H9 (cell line): ENCODE measurements around the gene WDR88. TPM values are rescaled to one million over a fixed set of nuclear protein-coding genes. Genes with fewer than 3 reads are reported as not detected.
A peak's percentile ranks its signal among the peaks of the same experiment; 100 is the strongest.

ENCODE experiments used
- DNase-seq: peaks from one replicate; pipeline ENCODE4 v3.0.0-alpha.2; 2017
- H2AFZ ChIP-seq: one replicate; pipeline ENCODE4 v1.6.1; 2013; ENCODE audit warnings: mild to moderate bottlenecking, low read length, control low read depth, moderate library complexity
- H2AK5ac ChIP-seq: 2 replicates; pipeline ENCODE4 v1.6.1; 2013; ENCODE audit warnings: low read length, control low read depth, mixed read lengths; ENCODE audit not compliant: insufficient read length
- H2BK120ac ChIP-seq: one replicate; pipeline ENCODE4 v1.6.1; 2013; ENCODE audit warnings: low read depth, mild to moderate bottlenecking, low read length, control low read depth, inconsistent platforms; ENCODE audit not compliant: poor library complexity, severe bottlenecking
- H2BK12ac ChIP-seq: 2 replicates; pipeline ENCODE4 v1.6.1; 2013; ENCODE audit warnings: low read length, control low read depth, mixed read lengths, low read depth; ENCODE audit not compliant: insufficient read length
- H2BK15ac ChIP-seq: 2 replicates; pipeline ENCODE4 v1.6.1; 2013; ENCODE audit warnings: low read depth, low read length, control low read depth
- H2BK20ac ChIP-seq: one replicate; pipeline ENCODE4 v1.6.1; 2013; ENCODE audit warnings: low read depth, mild to moderate bottlenecking, low read length, control low read depth, inconsistent platforms; ENCODE audit not compliant: poor library complexity, severe bottlenecking
- H2BK5ac ChIP-seq: 2 replicates; pipeline ENCODE4 v1.6.1; 2013; ENCODE audit warnings: low read length, control low read depth, mixed read lengths; ENCODE audit not compliant: insufficient read length
- H3K14ac ChIP-seq: 2 replicates; pipeline ENCODE4 v1.6.1; 2013; ENCODE audit warnings: low read length, control low read depth; ENCODE audit not compliant: insufficient read depth
- H3K18ac ChIP-seq: 2 replicates; pipeline ENCODE4 v1.6.1; 2013; ENCODE audit warnings: low read depth, mild to moderate bottlenecking, mixed read lengths, low read length, control low read depth; ENCODE audit not compliant: insufficient read length
- H3K23ac ChIP-seq: 2 replicates; pipeline ENCODE4 v1.6.1; 2013; ENCODE audit warnings: low read length, control low read depth, mixed read lengths, low read depth; ENCODE audit not compliant: insufficient read length
- H3K23me2 ChIP-seq: 2 replicates; pipeline ENCODE4 v1.6.1; 2013; ENCODE audit warnings: low read depth, mild to moderate bottlenecking, mixed read lengths, low read length, control low read depth; ENCODE audit not compliant: insufficient read length, poor library complexity, severe bottlenecking
- H3K27ac ChIP-seq: 2 replicates; pipeline ENCODE4 v1.5.1; 2013; ENCODE audit warnings: low read length, control low read depth, mixed read lengths, low read depth; ENCODE audit not compliant: insufficient read length
- H3K27me3 ChIP-seq: 2 replicates; pipeline ENCODE4 v1.6.1; 2013; ENCODE audit warnings: low read length, control low read depth, inconsistent platforms; ENCODE audit not compliant: insufficient read depth
- H3K4ac ChIP-seq: 2 replicates; pipeline ENCODE4 v1.6.1; 2013; ENCODE audit warnings: low read depth, mild to moderate bottlenecking, control low read depth, inconsistent platforms, low read length, moderate library complexity
- H3K4me1 ChIP-seq: 2 replicates; pipeline ENCODE4 v1.6.1; 2013; ENCODE audit warnings: low read length, control low read depth, inconsistent platforms; ENCODE audit not compliant: insufficient read depth
- H3K4me2 ChIP-seq: 2 replicates; pipeline ENCODE4 v1.6.1; 2013; ENCODE audit warnings: low read length, control low read depth, mixed read lengths; ENCODE audit not compliant: insufficient read length, insufficient read depth
- H3K56ac ChIP-seq: 2 replicates; pipeline ENCODE4 v1.6.1; 2013; ENCODE audit warnings: low read depth, mild to moderate bottlenecking, mixed read lengths, low read length, control low read depth; ENCODE audit not compliant: insufficient read length
- H3K79me1 ChIP-seq: 2 replicates; pipeline ENCODE4 v1.6.1; 2013; ENCODE audit warnings: low read depth, mild to moderate bottlenecking, moderate library complexity, low read length, control low read depth, inconsistent platforms; ENCODE audit not compliant: insufficient read depth, poor library complexity, severe bottlenecking
- H3K79me2 ChIP-seq: 2 replicates; pipeline ENCODE4 v1.6.1; 2013; ENCODE audit warnings: low read length, control low read depth, inconsistent platforms; ENCODE audit not compliant: insufficient read depth
- H3K9ac ChIP-seq: 2 replicates; pipeline ENCODE4 v1.6.1; 2013; ENCODE audit warnings: low read length, control low read depth, mixed read lengths; ENCODE audit not compliant: insufficient read length; ENCODE audit errors: extremely low read depth
- H3K9me3 ChIP-seq: one replicate; pipeline ENCODE4 v1.6.1; 2013; ENCODE audit warnings: low read depth, low read length, inconsistent platforms; ENCODE audit not compliant: control insufficient read depth
- H3T11ph ChIP-seq: one replicate; pipeline ENCODE4 v1.6.1; 2013; ENCODE audit warnings: mild to moderate bottlenecking, low read length, control low read depth, inconsistent platforms
- H4K20me1 ChIP-seq: one replicate; pipeline ENCODE4 v1.6.1; 2013; ENCODE audit not compliant: control insufficient read depth, insufficient read length, insufficient read depth
- H4K5ac ChIP-seq: 2 replicates; pipeline ENCODE4 v1.6.1; 2013; ENCODE audit warnings: low read depth, mild to moderate bottlenecking, mixed read lengths, low read length, control low read depth; ENCODE audit not compliant: insufficient read length
- H4K8ac ChIP-seq: replicated peaks from 2 replicates; pipeline ENCODE4 v1.6.1; 2013; ENCODE audit warnings: low read length, control low read depth, mixed read lengths, low read depth; ENCODE audit not compliant: insufficient read length
- H4K91ac ChIP-seq: 2 replicates; pipeline ENCODE4 v1.6.1; 2013; ENCODE audit warnings: low read depth, mild to moderate bottlenecking, moderate library complexity, mixed read lengths, low read length, control low read depth; ENCODE audit not compliant: insufficient read length
- H3K27ac Mint-ChIP-seq, 3 experiments: 2 replicates in 2 of 3; 3 replicates in 1 of 3; pipeline ENCODE4 v1.8.0; 2020 to 2021; ENCODE audit warnings: mixed read lengths in 3 of 3, mild to moderate bottlenecking in 1 of 3, moderate library complexity in 1 of 3
- H3K27me3 Mint-ChIP-seq: 2 replicates; pipeline ENCODE4 v1.8.0; 2021; ENCODE audit warnings: low read depth, mild to moderate bottlenecking, moderate library complexity, mixed read lengths
- H3K36me3 Mint-ChIP-seq, 3 experiments: 2 replicates in 2 of 3; 3 replicates in 1 of 3; pipeline ENCODE4 v1.8.0; 2020 to 2021; ENCODE audit warnings: low read depth in 3 of 3, mixed read lengths in 3 of 3; ENCODE audit not compliant: insufficient read depth in 1 of 3
- H3K4me1 Mint-ChIP-seq, 2 experiments: 2 replicates each; pipeline ENCODE4 v1.8.0; 2020; ENCODE audit warnings: mixed read lengths in 2 of 2
- H3K4me3 Mint-ChIP-seq, 2 experiments: 2 replicates in 1 of 2; 3 replicates in 1 of 2; pipeline ENCODE4 v1.8.0; 2020 to 2021; ENCODE audit warnings: mild to moderate bottlenecking in 2 of 2, mixed read lengths in 2 of 2, moderate library complexity in 1 of 2
- H3K9me3 Mint-ChIP-seq, 2 experiments: 2 replicates in 1 of 2; 3 replicates in 1 of 2; pipeline ENCODE4 v1.8.0; 2020; ENCODE audit warnings: mild to moderate bottlenecking in 2 of 2, mixed read lengths in 2 of 2, moderate library complexity in 1 of 2
- CTCF ChIP-seq: fragments of 200-600 bp; sonication (generic); conservative IDR thresholded peaks from 3 replicates; pipeline ENCODE4 v1.8.0; 2021; ENCODE audit warnings: antibody characterized with exemption, mild to moderate bottlenecking
- WGBS: extraction: QIAGEN DNeasy Blood & Tissue Kit; methylation state at CpG from one replicate; pipeline ENCODE4 v1.1.7; 2013; ENCODE audit warnings: missing lambda C conversion rate, low lambda C conversion rate, mixed read lengths; ENCODE audit not compliant: insufficient read length; ENCODE audit errors: extremely low coverage; 5-methylcytosine and 5-hydroxymethylcytosine counted together
- total RNA-seq: library from RNA; stranded (reverse); gene quantifications from 2 replicates; pipeline ENCODE4 v1.2.1, GENCODE V29; 2021

Gene WDR88
- total RNA-seq, 1 experiment from 2014 or later = not detected

DNA sequence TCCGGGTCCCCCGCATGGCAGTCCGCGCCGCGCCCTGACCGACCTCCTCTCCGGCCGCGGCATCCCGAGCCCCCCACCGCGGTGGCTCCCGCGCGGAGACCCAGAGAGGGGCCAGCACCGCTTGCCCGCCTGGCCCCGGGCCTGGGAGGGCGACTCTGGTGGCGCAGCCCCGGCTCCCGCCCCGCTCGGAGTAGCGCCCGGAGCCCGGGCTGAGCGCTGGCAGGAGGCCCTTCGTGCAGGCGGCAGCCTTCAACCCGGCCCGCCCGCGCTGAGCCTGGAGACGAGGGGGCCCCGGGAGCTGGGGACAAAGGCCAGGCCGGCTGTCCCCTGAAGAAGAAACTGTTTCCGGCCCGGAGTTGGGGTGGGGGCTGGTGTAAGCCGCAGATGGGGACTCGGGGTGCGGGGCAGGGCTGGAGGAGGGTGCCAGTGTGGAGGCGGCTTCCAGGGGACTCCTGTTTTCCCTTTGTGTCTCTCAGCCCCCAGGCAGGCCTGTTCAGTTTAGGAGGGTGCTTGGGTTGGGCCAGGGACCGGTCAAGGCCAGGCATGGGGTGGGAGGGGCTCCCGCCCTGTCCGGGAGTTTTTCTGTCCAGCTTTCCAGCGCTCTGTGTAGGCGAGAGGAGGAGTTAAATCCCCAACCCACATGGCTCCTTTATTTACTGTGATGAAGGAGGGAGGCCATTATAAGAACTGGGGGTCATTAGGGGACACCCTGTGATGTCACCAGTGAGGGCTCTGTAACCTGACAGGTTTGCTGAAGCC lies 63.2 kb downstream of the WDR88 start:
- H3K27ac Mint-ChIP-seq = no peak overlapping the region

More for the DNA sequence above, 63.2 kb downstream of the WDR88 start:
- H3K27ac ChIP-seq = no peak overlapping the region
- no CpG with 5 or more reads among the region's 49 CpGs for WGBS
- no peak overlapping the region for H3K56ac ChIP-seq
- no peak overlapping the region for H4K8ac ChIP-seq
- peaks cover 2% of the 10 kb centered on the region for H4K20me1 ChIP-seq
- H3K4me1 ChIP-seq = no peaks in the 10 kb centered on the region
- no peak overlapping the region for H4K91ac ChIP-seq
- no peak overlapping the region for H2BK12ac ChIP-seq
- Mint-ChIP-seq H3K27me3 (peaks cover 38% of the 10 kb centered on the region), H3K36me3 (peaks cover 6 to 10% (median 8%) of the 10 kb centered on the region in 3 experiments; a peak in 6 of 7 replicates), H3K9me3 (peaks cover 0 to 1% of the 10 kb centered on the region in 2 experiments; a peak in 1 of 5 replicates), H3K4me3 (peak overlapping the region; percentile 69 to 85), H3K4me1 (peaks cover 3 to 4% of the 10 kb centered on the region in 2 experiments; a peak in 1 of 4 replicates)
- H4K5ac ChIP-seq = no peak overlapping the region
- no peak overlapping the region for H2BK20ac ChIP-seq
- H3K23me2 ChIP-seq = no peaks in the 10 kb centered on the region
- no peak overlapping the region for H3K14ac ChIP-seq
- no peak overlapping the region for H3K18ac ChIP-seq
- H2BK120ac ChIP-seq = no peak overlapping the region
- no peak for DNase-seq
- no peak overlapping the region for H2AFZ ChIP-seq
- no peaks in the 10 kb centered on the region for H3K79me1 ChIP-seq
- H3K79me2 ChIP-seq = no peaks in the 10 kb centered on the region
- H2AK5ac ChIP-seq = no peak overlapping the region
- H3K9ac ChIP-seq = no peak overlapping the region
- H3K27me3 ChIP-seq = no peaks in the 10 kb centered on the region; the same call in 1 of the 2 replicates
- no peak for TF ChIP-seq CTCF
- H2BK15ac ChIP-seq = no peak overlapping the region
- H3K4me2 ChIP-seq = peak overlapping the region; percentile 44
- no peak overlapping the region for H3K23ac ChIP-seq
- H3K4ac ChIP-seq = no peak overlapping the region
- H3T11ph ChIP-seq = no peak overlapping the region
- H3K9me3 ChIP-seq = no peaks in the 10 kb centered on the region
- no peak overlapping the region for H2BK5ac ChIP-seq
